Loucy (cell line): ENCODE measurements around the gene L3MBTL3.

Experiments used
- EZH2phosphoT487 ChIP-seq: fragments of 200-600 bp; IDR thresholded peaks from 2 replicates; pipeline ENCODE4 v1.6.1; 2018; ENCODE audit warnings: antibody characterized with exemption, mild to moderate bottlenecking, moderate library complexity, borderline replicate concordance
- TF ChIP-seq, protein P1 (sequence below): fragments of 200-600 bp; sonication (generic); conservative IDR thresholded peaks from 2 replicates; pipeline ENCODE4 v1.5.1; 2014; ENCODE audit warnings: mild to moderate bottlenecking, antibody characterized with exemption, low read length

DNA sequence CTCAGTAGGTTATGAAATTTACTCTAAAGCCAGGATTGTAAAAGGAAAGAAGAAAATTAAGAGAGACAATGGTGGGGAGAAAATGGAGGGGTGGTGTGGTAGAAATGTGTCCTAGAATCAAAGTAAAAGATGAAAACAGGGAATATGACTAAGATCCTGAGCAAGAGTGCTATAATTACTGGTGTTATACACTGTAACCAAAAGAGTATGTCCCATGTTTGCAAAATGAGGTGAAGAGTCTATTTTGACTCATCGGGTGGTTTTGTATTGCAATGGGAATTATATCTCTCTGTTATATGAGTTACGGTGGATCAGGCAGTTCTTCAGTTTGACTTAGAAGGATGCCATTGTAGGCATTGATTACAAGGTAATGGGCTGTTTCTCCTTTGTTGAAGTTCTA, 8.5 kb downstream of the L3MBTL3 start:
- TF ChIP-seq, protein P1, sequence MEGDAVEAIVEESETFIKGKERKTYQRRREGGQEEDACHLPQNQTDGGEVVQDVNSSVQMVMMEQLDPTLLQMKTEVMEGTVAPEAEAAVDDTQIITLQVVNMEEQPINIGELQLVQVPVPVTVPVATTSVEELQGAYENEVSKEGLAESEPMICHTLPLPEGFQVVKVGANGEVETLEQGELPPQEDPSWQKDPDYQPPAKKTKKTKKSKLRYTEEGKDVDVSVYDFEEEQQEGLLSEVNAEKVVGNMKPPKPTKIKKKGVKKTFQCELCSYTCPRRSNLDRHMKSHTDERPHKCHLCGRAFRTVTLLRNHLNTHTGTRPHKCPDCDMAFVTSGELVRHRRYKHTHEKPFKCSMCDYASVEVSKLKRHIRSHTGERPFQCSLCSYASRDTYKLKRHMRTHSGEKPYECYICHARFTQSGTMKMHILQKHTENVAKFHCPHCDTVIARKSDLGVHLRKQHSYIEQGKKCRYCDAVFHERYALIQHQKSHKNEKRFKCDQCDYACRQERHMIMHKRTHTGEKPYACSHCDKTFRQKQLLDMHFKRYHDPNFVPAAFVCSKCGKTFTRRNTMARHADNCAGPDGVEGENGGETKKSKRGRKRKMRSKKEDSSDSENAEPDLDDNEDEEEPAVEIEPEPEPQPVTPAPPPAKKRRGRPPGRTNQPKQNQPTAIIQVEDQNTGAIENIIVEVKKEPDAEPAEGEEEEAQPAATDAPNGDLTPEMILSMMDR: no peak
- TF ChIP-seq EZH2phosphoT487: no peak
